HepG2 (cell line): ENCODE data around the gene PRR12. TPM values are rescaled to one million over a fixed set of nuclear protein-coding genes. Genes with fewer than 3 reads are reported as not detected.
A peak's percentile ranks its signal among the peaks of the same experiment; 100 is the strongest.

Experiments
- BCL6 ChIP-seq: IDR thresholded peaks from 2 replicates; pipeline ENCODE4 v1.6.1; 2016; ENCODE audit warnings: missing genetic modification reagents, missing compliant biosample characterization
- BORCS8-MEF2B ChIP-seq: sonication (generic); formaldehyde crosslinking; IDR thresholded peaks from 2 replicates; pipeline ENCODE4 v1.8.0; 2022; ENCODE audit warnings: mild to moderate bottlenecking, missing genetic modification reagents
- ETV5 ChIP-seq: IDR thresholded peaks from 2 replicates; pipeline ENCODE4 v1.6.1; 2018; ENCODE audit warnings: missing biosample characterization, missing genetic modification reagents, inconsistent platforms, borderline replicate concordance
- FOXK2 ChIP-seq: fragments of 450-650 bp; IDR thresholded peaks from 2 replicates; pipeline ENCODE4 v1.6.1; 2016
- GABPB1 ChIP-seq: IDR thresholded peaks from 2 replicates; pipeline ENCODE4 v1.6.1; 2016; ENCODE audit warnings: mild to moderate bottlenecking, missing genetic modification reagents, moderate library complexity, missing compliant biosample characterization
- GATA4 ChIP-seq: sonication (generic); IDR thresholded peaks from 2 replicates; pipeline ENCODE4 v1.6.1; 2016; ENCODE audit warnings: antibody characterized with exemption, low read depth, borderline replicate concordance
- GPN1 ChIP-seq: sonication (generic); formaldehyde crosslinking; IDR thresholded peaks from 2 replicates; pipeline ENCODE4 v1.5.1; 2020; ENCODE audit warnings: missing genetic modification reagents, borderline replicate concordance
- HINFP ChIP-seq: sonication (generic); formaldehyde crosslinking; IDR thresholded peaks from 2 replicates; pipeline ENCODE4 v1.4.0; 2020; ENCODE audit warnings: low read depth, mild to moderate bottlenecking, missing genetic modification reagents
- KMT2A ChIP-seq: sonication (generic); formaldehyde crosslinking; IDR thresholded peaks from 2 replicates; pipeline ENCODE4 v1.4.0; 2020; ENCODE audit warnings: missing genetic modification reagents
- MXI1 ChIP-seq: IDR thresholded peaks from 3 replicates; pipeline ENCODE4 v1.6.1; 2012; ENCODE audit warnings: low read depth, low read length, inconsistent platforms, borderline replicate concordance
- NONO ChIP-seq, 2 experiments: fragments of 450-650 bp in 1 of 2; sonication (generic) in 1 of 2; formaldehyde crosslinking in 1 of 2; IDR thresholded peaks in 1 of 2; conservative IDR thresholded peaks in 1 of 2; 2 replicates each; pipeline versions ENCODE4 v1.6.1 to v1.8.0; 2017 to 2022; ENCODE audit warnings: mild to moderate bottlenecking in 1 of 2, missing genetic modification reagents in 1 of 2, moderate library complexity in 1 of 2
- NR2F6 ChIP-seq, 2 experiments: IDR thresholded peaks; 2 replicates each; pipeline ENCODE4 v1.6.1; 2016; ENCODE audit warnings: antibody characterized with exemption in 1 of 2, mild to moderate bottlenecking in 1 of 2
- RARA ChIP-seq: IDR thresholded peaks from 2 replicates; pipeline ENCODE4 v1.6.1; 2016; ENCODE audit warnings: missing genetic modification reagents, missing compliant biosample characterization
- RFX5 ChIP-seq: IDR thresholded peaks from 2 replicates; pipeline ENCODE4 v1.6.1; 2011; ENCODE audit warnings: low read depth, low read length, improper control_type of control experiment
- THAP11 ChIP-seq: IDR thresholded peaks from 2 replicates; pipeline ENCODE4 v1.6.1; 2016; ENCODE audit warnings: missing biosample characterization, missing genetic modification reagents
- TOPORS ChIP-seq: sonication (generic); formaldehyde crosslinking; IDR thresholded peaks from 2 replicates; pipeline ENCODE4 v1.8.0; 2023; ENCODE audit warnings: mild to moderate bottlenecking, missing genetic modification reagents
- ZBTB3 ChIP-seq: sonication (generic); formaldehyde crosslinking; IDR thresholded peaks from 2 replicates; pipeline ENCODE4 v1.4.0; 2020; ENCODE audit warnings: low read depth, mild to moderate bottlenecking, moderate library complexity, missing genetic modification reagents, borderline replicate concordance
- ZC3H13 ChIP-seq: sonication (generic); formaldehyde crosslinking; IDR thresholded peaks from 2 replicates; pipeline ENCODE4 v1.8.1; 2023; ENCODE audit warnings: mild to moderate bottlenecking, missing genetic modification reagents, moderate library complexity
- ZNF331 ChIP-seq: sonication (generic); formaldehyde crosslinking; IDR thresholded peaks from 2 replicates; pipeline ENCODE4 v1.4.0; 2020; ENCODE audit warnings: missing genetic modification reagents
- ZNF354B ChIP-seq: sonication (generic); formaldehyde crosslinking; IDR thresholded peaks from 2 replicates; pipeline ENCODE4 v1.8.0; 2022; ENCODE audit warnings: mild to moderate bottlenecking, missing genetic modification reagents
- ZNF362 ChIP-seq: sonication (generic); formaldehyde crosslinking; IDR thresholded peaks from 2 replicates; pipeline ENCODE4 v1.4.0; 2020; ENCODE audit warnings: missing genetic modification reagents, mild to moderate bottlenecking, borderline replicate concordance
- ZNF547 ChIP-seq: sonication (generic); formaldehyde crosslinking; IDR thresholded peaks from 2 replicates; pipeline ENCODE4 v1.5.1; 2020; ENCODE audit warnings: mild to moderate bottlenecking, missing genetic modification reagents
- ZSCAN31 ChIP-seq: sonication (generic); formaldehyde crosslinking; IDR thresholded peaks from 2 replicates; pipeline ENCODE4 v1.5.0; 2020; ENCODE audit warnings: low read depth, mild to moderate bottlenecking, missing genetic modification reagents
- polyA plus RNA-seq, 8 experiments: library from polyadenylated mRNA; depleted of rRNA in 3 of 8; stranded (reverse) in 7 of 8; unstranded in 1 of 8; fragments of >200 nt; fragmentation: Illumina TruSeq in 4 of 8; extraction: Trizol in 4 of 8; gene quantifications; 2 replicates each; pipeline versions ENCODE4 v1.2.1 to v1.2.3, GENCODE V29; 2011 to 2016; ENCODE audit warnings: low read depth in 4 of 8, missing spikeins in 1 of 8, mixed read lengths in 1 of 8; ENCODE audit not compliant: insufficient read depth in 1 of 8
- total RNA-seq, 5 experiments: library from RNA; depleted of rRNA; stranded (reverse); fragments of >200 nt; fragmentation: Illumina TruSeq; extraction: Trizol; gene quantifications; 2 replicates each; pipeline ENCODE4 v1.2.3, GENCODE V29; 2016; ENCODE audit warnings: low read depth in 1 of 5
- TF ChIP-seq, protein P1 (sequence below): sonication (generic); formaldehyde crosslinking; IDR thresholded peaks from 2 replicates; pipeline ENCODE4 v1.5.0; 2020; ENCODE audit warnings: missing genetic modification reagents
- TF ChIP-seq, protein P2 (sequence below): sonication (generic); formaldehyde crosslinking; IDR thresholded peaks from 2 replicates; pipeline ENCODE4 v1.8.1; 2022; ENCODE audit warnings: mild to moderate bottlenecking, missing genetic modification reagents

Gene PRR12
- total and polyA plus RNA-seq, 2 of the 13 experiments (the other 11 are each of a cell fraction or from before 2014, with no cell fraction given) = 0.62 to 1.5 TPM

DNA sequence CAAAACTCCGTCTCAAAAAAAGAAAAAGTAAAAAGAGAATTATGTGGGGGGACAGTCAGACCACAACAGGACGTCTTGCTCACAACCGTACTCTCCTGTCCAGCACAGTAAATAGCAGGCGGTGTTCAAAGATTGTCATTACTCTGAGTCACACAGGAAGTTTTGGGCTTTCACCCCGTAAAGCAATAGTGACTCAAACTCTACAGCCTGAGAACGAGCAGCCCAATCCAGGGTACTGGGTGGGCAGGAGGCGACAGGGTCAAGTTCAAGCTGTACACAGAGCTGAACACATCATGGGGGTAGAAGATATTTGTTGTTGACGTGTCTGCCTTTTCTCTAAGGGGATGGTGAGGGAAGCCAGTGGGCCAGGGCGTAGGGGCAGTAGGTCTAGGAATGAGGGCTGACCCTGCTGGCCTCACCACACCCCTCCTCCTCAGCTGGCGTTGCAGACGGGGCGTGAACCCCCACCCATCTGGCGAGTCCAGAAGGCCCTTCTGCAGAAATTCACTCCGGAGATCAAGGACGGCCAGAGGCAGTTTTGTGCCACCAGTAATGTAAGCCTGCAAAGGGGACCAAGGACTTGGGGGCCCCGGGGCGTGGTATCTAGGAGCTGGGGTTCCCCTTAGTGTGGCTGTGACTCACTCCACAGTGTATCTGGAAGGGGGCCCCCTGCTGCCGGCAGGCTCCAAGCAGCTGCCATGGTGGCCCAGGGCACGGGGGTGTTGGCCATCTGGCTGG is 23.3 kb downstream of the PRR12 start (continued):
- TF ChIP-seq ZBTB3 (no peak), ZNF354B (CRISPR knock-in tag) (no peak), HINFP (CRISPR knock-in tag) (no peak), RFX5 (no peak), BCL6 (CRISPR knock-in tag) (no peak), THAP11 (CRISPR knock-in tag) (no peak), GPN1 (CRISPR knock-in tag) (no peak), BORCS8-MEF2B (CRISPR knock-in tag) (no peak), ZC3H13 (CRISPR knock-in tag) (no peak), ZNF331 (CRISPR knock-in tag) (no peak), NONO (IDR thresholded peaks at IDR 0.05) (no peak), NONO (CRISPR knock-in tag; conservative IDR thresholded peaks at IDR 0.05) (no peak), NR2F6 (IDR thresholded peaks at IDR 0.05) (no peak), NR2F6 (CRISPR knock-in tag; IDR thresholded peaks at IDR 0.05) (0 out of 2 replicates have a peak, but pooled peaks have one; percentile 13), FOXK2 (no peak), GABPB1 (CRISPR knock-in tag) (0 out of 2 replicates have a peak, but pooled peaks have one; percentile 20), ZNF547 (no peak), ZSCAN31 (CRISPR knock-in tag) (no peak), ZNF362 (no peak), ETV5 (CRISPR knock-in tag) (peak; percentile 76; the same call in 1 of the 2 replicates), MXI1 (peak; percentile 47; the same call in 1 of the 3 replicates), RARA (peak; percentile 92), KMT2A (CRISPR knock-in tag) (no peak), GATA4 (no peak), TOPORS (no peak)
- TF ChIP-seq, protein P1, sequence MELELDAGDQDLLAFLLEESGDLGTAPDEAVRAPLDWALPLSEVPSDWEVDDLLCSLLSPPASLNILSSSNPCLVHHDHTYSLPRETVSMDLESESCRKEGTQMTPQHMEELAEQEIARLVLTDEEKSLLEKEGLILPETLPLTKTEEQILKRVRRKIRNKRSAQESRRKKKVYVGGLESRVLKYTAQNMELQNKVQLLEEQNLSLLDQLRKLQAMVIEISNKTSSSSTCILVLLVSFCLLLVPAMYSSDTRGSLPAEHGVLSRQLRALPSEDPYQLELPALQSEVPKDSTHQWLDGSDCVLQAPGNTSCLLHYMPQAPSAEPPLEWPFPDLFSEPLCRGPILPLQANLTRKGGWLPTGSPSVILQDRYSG (CRISPR knock-in tag) = no peak
- TF ChIP-seq, protein P2, sequence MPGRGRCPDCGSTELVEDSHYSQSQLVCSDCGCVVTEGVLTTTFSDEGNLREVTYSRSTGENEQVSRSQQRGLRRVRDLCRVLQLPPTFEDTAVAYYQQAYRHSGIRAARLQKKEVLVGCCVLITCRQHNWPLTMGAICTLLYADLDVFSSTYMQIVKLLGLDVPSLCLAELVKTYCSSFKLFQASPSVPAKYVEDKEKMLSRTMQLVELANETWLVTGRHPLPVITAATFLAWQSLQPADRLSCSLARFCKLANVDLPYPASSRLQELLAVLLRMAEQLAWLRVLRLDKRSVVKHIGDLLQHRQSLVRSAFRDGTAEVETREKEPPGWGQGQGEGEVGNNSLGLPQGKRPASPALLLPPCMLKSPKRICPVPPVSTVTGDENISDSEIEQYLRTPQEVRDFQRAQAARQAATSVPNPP (CRISPR knock-in tag) = no peak
